ENCODE results near the gene DLEU7.

- no peak for TF ChIP-seq CTCF (IDR thresholded peaks at IDR 0.05; ENCODE audit: low read depth, low read length, missing input control)
- TF ChIP-seq MAX (IDR thresholded peaks at IDR 0.05): no peak
- TF ChIP-seq EGR1 (IDR thresholded peaks at IDR 0.05; ENCODE audit: low read depth in 2 of 2): no peak
- TF ChIP-seq FOXA1 (IDR thresholded peaks at IDR 0.05): no peak
- no peak for TF ChIP-seq ATF3 (IDR thresholded peaks at IDR 0.05)
- no peak for TF ChIP-seq HNF4G (IDR thresholded peaks at IDR 0.05)
- TF ChIP-seq TAF1 (conservative IDR thresholded peaks at IDR 0.05): no peak
- no peak for TF ChIP-seq REST (IDR thresholded peaks at IDR 0.05)
- TF ChIP-seq JUND (IDR thresholded peaks at IDR 0.05): no peak
These were observed 1.1 kb downstream of the DLEU7 start for GRCh38 chr13:50842251-50842989.
